Vagina (tissue), 2 donors: ENCODE measurements around the gene SEMA6A. TPM values are rescaled to one million over a fixed set of nuclear protein-coding genes. Genes with fewer than 3 reads are reported as not detected.

Experiments used
- DNase-seq, 2 donors: peaks; one replicate each; pipeline ENCODE4 v3.0.0-alpha.2; 2017; ENCODE audit errors: extremely low spot score in 2 of 2
- H3K27ac ChIP-seq: fragments of 200-600 bp; sonication (generic); one replicate; pipeline ENCODE4 v1.5.1; 2019
- H3K27me3 ChIP-seq: fragments of 200-600 bp; sonication (generic); one replicate; pipeline ENCODE4 v1.5.1; 2019
- H3K36me3 ChIP-seq, 2 donors: fragments of 200-600 bp; sonication (generic); one replicate each; pipeline ENCODE4 v1.5.1; 2017 to 2019
- H3K4me1 ChIP-seq: fragments of 200-600 bp; sonication (generic); one replicate; pipeline ENCODE4 v1.5.1; 2019
- H3K4me3 ChIP-seq, 2 donors: fragments of 200-600 bp; sonication (generic); 1 replicate in 1 of 2; 2 replicates in 1 of 2; pipeline ENCODE4 v1.5.1; 2016 to 2019
- H3K9me3 ChIP-seq: fragments of 200-600 bp; sonication (generic); one replicate; pipeline ENCODE4 v1.5.1; 2019
- POLR2A ChIP-seq, 2 donors: fragments of 450-650 bp; IDR thresholded peaks; one replicate each; pipeline ENCODE4 v1.6.1; 2017; ENCODE audit warnings: antibody characterized with exemption in 2 of 2, mild to moderate bottlenecking in 2 of 2, moderate library complexity in 2 of 2
- POLR2AphosphoS5 ChIP-seq, 2 donors: sonication (generic); formaldehyde crosslinking; IDR thresholded peaks; one replicate each; pipeline ENCODE4 v1.9.0; 2017; ENCODE audit warnings: antibody characterized with exemption in 2 of 2, mild to moderate bottlenecking in 2 of 2, low read depth in 1 of 2; ENCODE audit not compliant: insufficient read depth in 1 of 2
- intact Hi-C: fragments of 100-400 bp; cut with DNase I; formaldehyde crosslinking; loops from one replicate; pipeline ENCODE4 v1.15.1; 2023
- total RNA-seq: library from RNA; depleted of rRNA; stranded (reverse); fragments of >200 nt; gene quantifications from one replicate; pipeline ENCODE4 v1.2.3, GENCODE V29; 2016
- TF ChIP-seq, protein P1 (sequence below), 3 experiments: fragments of 450-650 bp in 2 of 3; fragments of 200-600 bp in 1 of 3; sonication (generic) in 1 of 3; IDR thresholded peaks; one replicate each; pipeline ENCODE4 v1.5.1; 2017 to 2019; ENCODE audit warnings: antibody characterized with exemption in 3 of 3, mild to moderate bottlenecking in 2 of 3, moderate library complexity in 2 of 3

SEMA6A gene
- total RNA-seq, 1 donor from 2014 or later: 28.7 TPM

DNA sequence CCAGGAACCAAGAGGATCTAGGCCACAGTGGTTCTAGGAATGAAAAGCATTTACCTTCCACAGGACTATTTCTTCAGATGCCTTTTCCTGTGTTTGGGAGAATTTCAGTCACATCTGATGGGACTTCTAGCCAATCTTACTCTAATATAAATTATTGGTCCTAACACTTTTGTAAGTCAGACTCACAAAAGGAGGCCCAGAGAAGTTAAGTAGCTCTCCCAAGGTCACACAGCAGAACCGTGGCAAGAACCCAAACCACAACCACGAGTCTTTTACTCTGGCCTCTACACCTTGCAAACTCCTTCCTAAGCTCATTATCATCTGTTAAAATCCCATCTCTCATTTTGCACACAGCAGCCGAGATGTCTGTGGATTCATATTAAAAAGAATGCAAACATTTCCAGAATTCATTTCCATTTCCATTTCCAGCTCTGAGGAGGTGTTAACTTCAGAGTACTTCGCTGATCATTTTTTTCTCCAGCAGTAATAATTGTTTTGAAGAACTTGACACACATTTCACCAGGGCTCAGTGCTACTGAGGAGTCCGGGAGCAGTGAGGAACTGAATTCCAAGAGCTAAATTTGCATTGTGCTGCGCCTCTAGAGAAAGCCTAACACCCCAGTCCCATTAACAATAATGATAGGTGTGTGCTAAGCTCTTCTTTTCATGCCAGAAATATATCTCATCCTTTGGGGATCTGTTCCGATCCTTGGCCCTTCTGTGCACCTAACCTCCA is 168.1 kb downstream of the SEMA6A start:
- intact Hi-C loops: no loop called here
- TF ChIP-seq POLR2AphosphoS5 (IDR thresholded peaks at IDR 0.05; ENCODE audit: insufficient read depth in 1 of 2, low read depth in 1 of 2) (no peak), POLR2A (IDR thresholded peaks at IDR 0.05) (no peak)
- TF ChIP-seq, protein P1, sequence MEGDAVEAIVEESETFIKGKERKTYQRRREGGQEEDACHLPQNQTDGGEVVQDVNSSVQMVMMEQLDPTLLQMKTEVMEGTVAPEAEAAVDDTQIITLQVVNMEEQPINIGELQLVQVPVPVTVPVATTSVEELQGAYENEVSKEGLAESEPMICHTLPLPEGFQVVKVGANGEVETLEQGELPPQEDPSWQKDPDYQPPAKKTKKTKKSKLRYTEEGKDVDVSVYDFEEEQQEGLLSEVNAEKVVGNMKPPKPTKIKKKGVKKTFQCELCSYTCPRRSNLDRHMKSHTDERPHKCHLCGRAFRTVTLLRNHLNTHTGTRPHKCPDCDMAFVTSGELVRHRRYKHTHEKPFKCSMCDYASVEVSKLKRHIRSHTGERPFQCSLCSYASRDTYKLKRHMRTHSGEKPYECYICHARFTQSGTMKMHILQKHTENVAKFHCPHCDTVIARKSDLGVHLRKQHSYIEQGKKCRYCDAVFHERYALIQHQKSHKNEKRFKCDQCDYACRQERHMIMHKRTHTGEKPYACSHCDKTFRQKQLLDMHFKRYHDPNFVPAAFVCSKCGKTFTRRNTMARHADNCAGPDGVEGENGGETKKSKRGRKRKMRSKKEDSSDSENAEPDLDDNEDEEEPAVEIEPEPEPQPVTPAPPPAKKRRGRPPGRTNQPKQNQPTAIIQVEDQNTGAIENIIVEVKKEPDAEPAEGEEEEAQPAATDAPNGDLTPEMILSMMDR (IDR thresholded peaks at IDR 0.05): no peak
- no peak for DNase-seq

DNA sequence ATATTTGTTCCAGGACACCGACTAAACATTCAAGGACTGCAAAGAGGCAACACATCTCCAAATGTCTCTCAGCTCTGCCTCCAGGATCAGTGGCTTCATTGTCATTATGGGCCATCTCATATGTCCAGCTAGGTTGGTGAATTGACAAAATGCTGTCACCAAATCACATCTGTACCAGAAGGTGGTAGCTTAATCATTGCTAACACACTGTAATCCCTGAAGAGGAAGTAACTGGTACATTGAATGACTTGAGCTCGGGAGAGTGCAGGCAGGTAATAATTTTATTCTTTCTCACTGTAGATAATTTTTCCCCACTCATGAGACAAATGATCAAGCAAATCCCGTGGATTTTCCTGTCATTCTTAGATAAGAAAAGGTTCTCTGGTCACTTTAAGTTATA is 169.8 kb downstream of the SEMA6A start:
- TF ChIP-seq, protein P1 (IDR thresholded peaks at IDR 0.05): no peak
- no peak for TF ChIP-seq POLR2AphosphoS5 (IDR thresholded peaks at IDR 0.05; ENCODE audit: insufficient read depth in 1 of 2, low read depth in 1 of 2)
- no peak overlapping the region for H3K4me3 ChIP-seq
- H3K4me1 ChIP-seq: no peaks in the 10 kb centered on the region
- H3K27ac ChIP-seq: no peak overlapping the region
- intact Hi-C loops: no loop called here
- H3K9me3 ChIP-seq: no peaks in the 10 kb centered on the region
- no peaks in the 10 kb centered on the region for H3K36me3 ChIP-seq
- no peaks in the 10 kb centered on the region for H3K27me3 ChIP-seq
- no peak for DNase-seq

More for the DNA sequence above, 168.1 kb downstream of the SEMA6A start:
- Histone ChIP-seq H3K36me3 (no peaks in the 10 kb centered on the region), H3K27ac (no peak overlapping the region), H3K27me3 (no peaks in the 10 kb centered on the region), H3K9me3 (no peaks in the 10 kb centered on the region), H3K4me3 (no peak overlapping the region), H3K4me1 (peaks cover 6% of the 10 kb centered on the region)

DNA sequence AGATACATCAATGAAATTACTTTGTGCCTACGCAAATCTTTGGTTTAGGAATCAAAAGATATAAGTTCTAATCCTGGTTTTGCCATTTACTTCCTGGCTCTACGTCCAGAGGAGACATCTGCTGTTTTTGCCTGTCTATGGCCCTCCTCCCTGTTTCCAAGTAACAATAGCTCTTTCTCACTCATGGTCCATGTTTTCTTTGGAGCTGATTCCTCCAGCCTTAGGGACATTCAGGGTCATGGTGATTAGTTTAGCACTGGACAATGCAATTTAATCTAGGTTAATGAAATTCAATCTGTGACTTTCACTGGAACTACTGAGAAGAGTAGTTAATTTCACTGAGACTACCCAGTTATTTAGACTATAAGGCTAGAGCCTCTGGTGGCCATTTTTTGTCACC is 170.6 kb downstream of the SEMA6A start:
- no peak overlapping the region for H3K27ac ChIP-seq
- no peak overlapping the region for H3K4me3 ChIP-seq
- intact Hi-C loops: no loop called here
- no peaks in the 10 kb centered on the region for H3K27me3 ChIP-seq
- no peaks in the 10 kb centered on the region for H3K36me3 ChIP-seq
- no peaks in the 10 kb centered on the region for H3K9me3 ChIP-seq
- no peaks in the 10 kb centered on the region for H3K4me1 ChIP-seq
- no peak for DNase-seq
- TF ChIP-seq, protein P1 (IDR thresholded peaks at IDR 0.05): no peak
- no peak for TF ChIP-seq POLR2AphosphoS5 (IDR thresholded peaks at IDR 0.05; ENCODE audit: insufficient read depth in 1 of 2, low read depth in 1 of 2)
- TF ChIP-seq POLR2A (IDR thresholded peaks at IDR 0.05): no peak

DNA sequence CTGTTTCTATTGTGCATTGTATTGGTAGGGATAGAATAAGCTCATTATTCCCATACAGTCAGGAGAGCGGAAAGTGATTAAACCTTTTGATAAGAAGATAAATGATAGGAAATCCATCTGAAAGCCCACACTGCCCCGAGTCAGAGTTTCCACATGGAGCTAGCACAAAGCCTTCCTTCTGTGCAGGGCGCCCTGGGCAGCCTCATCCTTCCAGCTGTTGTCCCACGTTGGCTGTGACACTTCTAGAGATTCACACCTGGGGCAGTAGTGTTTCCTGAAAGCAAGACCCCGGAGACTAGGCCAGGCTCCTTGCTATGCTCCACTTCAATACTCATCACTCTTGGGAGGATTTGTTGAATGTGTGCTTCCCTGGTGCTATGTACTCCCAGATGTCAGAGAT is 172.4 kb downstream of the SEMA6A start:
- Histone ChIP-seq H3K4me3 (no peak overlapping the region), H3K4me1 (no peaks in the 10 kb centered on the region), H3K27ac (no peak overlapping the region), H3K9me3 (no peaks in the 10 kb centered on the region), H3K36me3 (no peaks in the 10 kb centered on the region), H3K27me3 (no peaks in the 10 kb centered on the region)
- intact Hi-C loops: no loop called here
- TF ChIP-seq POLR2A (IDR thresholded peaks at IDR 0.05) (no peak), POLR2AphosphoS5 (IDR thresholded peaks at IDR 0.05; ENCODE audit: insufficient read depth in 1 of 2, low read depth in 1 of 2) (no peak)
- TF ChIP-seq, protein P1 (IDR thresholded peaks at IDR 0.05): no peak
- no peak for DNase-seq

DNA sequence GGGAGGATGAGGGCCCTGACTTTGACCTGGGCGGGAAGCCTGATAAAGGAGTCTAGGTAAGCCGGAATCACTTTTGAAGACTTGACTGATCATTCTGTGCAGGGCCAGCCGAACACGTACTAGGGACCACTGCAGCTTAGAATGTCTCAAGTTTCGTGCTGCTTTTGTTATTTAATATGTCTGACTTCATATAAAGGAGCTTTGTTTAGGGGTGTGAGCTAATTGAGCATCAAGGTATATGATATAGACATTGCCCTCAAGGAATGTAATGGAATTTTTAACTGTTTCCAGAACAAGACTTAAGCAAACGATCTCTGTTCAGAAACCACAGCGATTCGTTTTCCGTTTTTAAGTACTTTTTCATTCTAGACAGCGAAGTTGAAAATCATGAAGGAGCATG is 173.0 kb downstream of the SEMA6A start:
- H3K36me3 ChIP-seq: no peaks in the 10 kb centered on the region
- no peaks in the 10 kb centered on the region for H3K9me3 ChIP-seq
- TF ChIP-seq POLR2A (IDR thresholded peaks at IDR 0.05) (no peak), POLR2AphosphoS5 (IDR thresholded peaks at IDR 0.05; ENCODE audit: insufficient read depth in 1 of 2, low read depth in 1 of 2) (no peak)
- TF ChIP-seq, protein P1 (IDR thresholded peaks at IDR 0.05): no peak
- H3K27ac ChIP-seq: no peak overlapping the region
- H3K4me3 ChIP-seq: no peak overlapping the region
- DNase-seq: no peak
- intact Hi-C loops: no loop called here
- no peaks in the 10 kb centered on the region for H3K4me1 ChIP-seq
- no peaks in the 10 kb centered on the region for H3K27me3 ChIP-seq
